Parathyroid adenoma (tissue), 2 donors: ENCODE measurements around the gene RAD9A.

Experiments
- H2AFZ ChIP-seq: fragments of 300-600 bp; sonication (generic); one replicate; pipeline ENCODE4 v1.7.0; 2017; ENCODE audit warnings: antibody characterized with exemption, mild to moderate bottlenecking
- H3K27ac ChIP-seq: fragments of 300-600 bp; sonication (generic); one replicate; pipeline ENCODE4 v1.7.0; 2017
- H3K27me3 ChIP-seq: fragments of 300-600 bp; sonication (generic); one replicate; pipeline ENCODE4 v1.7.0; 2017; ENCODE audit warnings: low read length; ENCODE audit not compliant: control insufficient read depth, insufficient read depth
- H3K36me3 ChIP-seq: fragments of 300-600 bp; sonication (generic); one replicate; pipeline ENCODE4 v1.7.0; 2017; ENCODE audit warnings: low read length; ENCODE audit not compliant: control insufficient read depth, insufficient read depth
- H3K4me1 ChIP-seq: fragments of 300-600 bp; sonication (generic); one replicate; pipeline ENCODE4 v1.7.0; 2017; ENCODE audit warnings: control low read depth
- H3K4me2 ChIP-seq: fragments of 300-600 bp; sonication (generic); one replicate; pipeline ENCODE4 v1.7.0; 2017; ENCODE audit warnings: low read length
- H3K4me3 ChIP-seq: fragments of 300-600 bp; sonication (generic); one replicate; pipeline ENCODE4 v1.7.0; 2017; ENCODE audit warnings: low read depth, low read length
- H3K79me2 ChIP-seq: fragments of 300-600 bp; sonication (generic); one replicate; pipeline ENCODE4 v1.7.0; 2017; ENCODE audit warnings: control low read depth
- H3K9ac ChIP-seq: fragments of 300-600 bp; sonication (generic); one replicate; pipeline ENCODE4 v1.7.0; 2017; ENCODE audit warnings: mild to moderate bottlenecking
- H3K9me3 ChIP-seq: fragments of 300-600 bp; sonication (generic); one replicate; pipeline ENCODE4 v1.7.0; 2017; ENCODE audit warnings: low read length; ENCODE audit not compliant: control insufficient read depth
- CTCF ChIP-seq: fragments of 300-600 bp; sonication (generic); IDR thresholded peaks from one replicate; pipeline ENCODE4 v1.7.0; 2017; ENCODE audit warnings: antibody characterized with exemption, mild to moderate bottlenecking
- donor health status: primary hyperparathyroidism.

RAD9A gene

GRCh38 chr11:67393437-67393836 is 1.7 kb downstream of the RAD9A start:
- Histone ChIP-seq H3K27ac (no peak overlapping the region), H3K36me3 (no peaks in the 10 kb centered on the region), H3K9me3 (no peaks in the 10 kb centered on the region), H2AFZ (no peak overlapping the region), H3K9ac (no peak overlapping the region), H3K79me2 (no peaks in the 10 kb centered on the region), H3K4me2 (no peak overlapping the region), H3K4me1 (no peaks in the 10 kb centered on the region), H3K4me3 (no peak overlapping the region), H3K27me3 (no peaks in the 10 kb centered on the region)
- TF ChIP-seq CTCF = no peak

- Histone ChIP-seq H3K9ac (no peak overlapping the region), H3K4me2 (no peak overlapping the region), H3K79me2 (no peaks in the 10 kb centered on the region), H2AFZ (no peak overlapping the region), H3K9me3 (no peaks in the 10 kb centered on the region), H3K4me1 (no peaks in the 10 kb centered on the region), H3K27me3 (no peaks in the 10 kb centered on the region), H3K27ac (no peak overlapping the region), H3K36me3 (no peaks in the 10 kb centered on the region), H3K4me3 (no peak overlapping the region)
- TF ChIP-seq CTCF = no peak
These were observed 2.2 kb downstream of the RAD9A start for GRCh38 chr11:67393990-67394389.

GRCh38 chr11:67395555-67396258 is 3.9 kb downstream of the RAD9A start:
- no peak overlapping the region for H3K4me2 ChIP-seq
- H3K79me2 ChIP-seq = no peaks in the 10 kb centered on the region
- no peak overlapping the region for H2AFZ ChIP-seq
- H3K27me3 ChIP-seq = no peaks in the 10 kb centered on the region
- no peaks in the 10 kb centered on the region for H3K36me3 ChIP-seq
- TF ChIP-seq CTCF = no peak
- no peaks in the 10 kb centered on the region for H3K9me3 ChIP-seq
- H3K27ac ChIP-seq = no peak overlapping the region
- no peak overlapping the region for H3K4me3 ChIP-seq
- H3K9ac ChIP-seq = no peak overlapping the region
- no peaks in the 10 kb centered on the region for H3K4me1 ChIP-seq

GRCh38 chr11:67396259-67396581 is 4.4 kb downstream of the RAD9A start:
- no peaks in the 10 kb centered on the region for H3K4me1 ChIP-seq
- H3K27ac ChIP-seq = no peak overlapping the region

More at GRCh38 chr11:67396259-67396581, 4.4 kb downstream of the RAD9A start:
- TF ChIP-seq CTCF = no peak
- Histone ChIP-seq H3K27me3 (no peaks in the 10 kb centered on the region), H3K4me2 (no peak overlapping the region), H3K9me3 (no peaks in the 10 kb centered on the region), H3K36me3 (no peaks in the 10 kb centered on the region), H2AFZ (no peak overlapping the region), H3K4me3 (no peak overlapping the region), H3K79me2 (no peaks in the 10 kb centered on the region), H3K9ac (no peak overlapping the region)
